ENCODE results near the gene GNAT2. TPM values are rescaled to one million over a fixed set of nuclear protein-coding genes. Genes with fewer than 3 reads are reported as not detected.
"Not testable (repeated sequence)": the region's sequence is repeated elsewhere in the genome, so short reads cannot be mapped to it uniquely, and the experiment has no call there.

The GNAT2 gene
- total RNA-seq (not detected in 2 replicates), polyA plus RNA-seq (0.22 TPM in 1 of 2 replicates, not detected in the other)

DNA sequence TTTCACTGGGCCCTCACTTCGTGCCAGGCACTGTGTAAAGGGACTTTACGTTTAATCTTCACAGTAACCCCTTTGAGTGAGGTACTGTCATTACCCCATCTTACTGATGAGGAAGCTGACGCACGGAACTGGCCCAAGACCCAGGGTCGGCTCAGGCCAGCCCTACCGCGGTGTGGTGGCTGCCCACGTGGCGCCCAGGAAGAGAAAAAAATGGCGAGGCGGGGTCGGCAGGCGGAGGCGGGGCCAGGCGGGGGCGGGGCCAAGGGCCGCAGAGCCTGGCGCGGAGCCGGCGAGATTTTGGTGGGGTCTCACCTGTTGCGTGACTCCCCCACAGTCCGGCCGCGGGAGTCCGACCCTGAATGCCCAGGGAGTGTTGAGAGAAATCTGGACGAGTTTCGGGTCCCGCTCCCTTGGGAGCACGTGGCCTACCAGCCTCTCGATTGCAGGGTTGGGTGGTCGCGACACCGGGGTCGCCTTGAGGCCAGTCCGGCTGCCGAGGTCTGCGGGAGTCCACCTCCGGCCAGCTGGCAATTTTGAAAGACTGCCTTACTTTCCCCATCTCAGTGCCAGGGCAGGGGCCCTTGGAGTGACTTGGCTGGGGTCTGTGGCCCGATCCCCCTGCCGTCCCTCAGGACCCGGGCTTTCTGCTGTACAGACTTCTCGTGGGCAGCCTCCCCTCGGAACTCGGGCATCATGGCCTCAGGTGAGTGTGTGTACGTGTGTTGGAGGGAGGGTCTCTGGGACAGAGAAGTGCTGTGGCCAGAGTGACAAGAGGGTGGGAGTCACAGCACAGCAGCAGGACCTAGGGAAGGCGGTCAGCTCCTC, at the start of gene GNAT2, which contains the start of gene AMPD2:
Gene GNAT2 (minus strand): TSS at position 41 of the 825 bp plus-strand sequence. CDS start 6,746 bp downstream, outside the sequence.
Gene AMPD2 (plus strand): TSS at position 262 of the 825 bp plus-strand sequence. CDS start 1,339 bp downstream, outside the sequence.
- H3K9me3 ChIP-seq (ENCODE audit: low read depth): no peaks in the 10 kb centered on the region

DNA sequence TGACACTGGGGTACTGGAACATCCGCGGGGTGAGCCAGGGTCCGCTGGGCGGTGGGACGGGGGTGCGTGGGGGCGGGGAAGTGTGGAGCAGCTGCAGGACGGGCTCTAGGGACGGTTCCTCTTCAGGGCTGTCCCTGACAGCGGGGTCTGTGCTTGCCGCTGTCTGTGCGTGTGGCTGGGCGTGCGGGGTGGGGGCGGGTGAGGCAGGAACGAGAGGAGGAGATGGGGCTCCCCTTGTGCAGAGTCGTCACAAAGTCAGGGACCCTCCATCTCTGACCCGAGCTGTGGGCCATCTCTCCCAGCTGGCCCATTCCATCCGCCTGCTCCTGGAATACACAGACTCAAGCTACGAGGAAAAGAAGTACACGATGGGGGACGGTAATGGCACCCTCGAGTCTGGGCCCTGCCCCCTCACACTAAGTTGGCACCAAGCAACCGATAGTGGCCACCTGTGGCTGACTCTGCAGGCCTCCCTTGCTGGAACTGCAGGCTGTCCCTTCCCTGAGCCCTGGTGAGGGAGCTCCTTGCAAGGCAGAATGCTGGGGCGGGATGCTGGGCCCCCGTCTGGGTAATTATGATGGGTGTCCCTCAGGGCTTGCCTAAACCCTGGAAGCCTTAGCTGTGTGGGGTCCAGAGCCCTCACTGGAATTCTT, 48.8 kb upstream of the GNAT2 start:
- H3K27ac ChIP-seq: no peak overlapping the region
- TF ChIP-seq, protein P1, sequence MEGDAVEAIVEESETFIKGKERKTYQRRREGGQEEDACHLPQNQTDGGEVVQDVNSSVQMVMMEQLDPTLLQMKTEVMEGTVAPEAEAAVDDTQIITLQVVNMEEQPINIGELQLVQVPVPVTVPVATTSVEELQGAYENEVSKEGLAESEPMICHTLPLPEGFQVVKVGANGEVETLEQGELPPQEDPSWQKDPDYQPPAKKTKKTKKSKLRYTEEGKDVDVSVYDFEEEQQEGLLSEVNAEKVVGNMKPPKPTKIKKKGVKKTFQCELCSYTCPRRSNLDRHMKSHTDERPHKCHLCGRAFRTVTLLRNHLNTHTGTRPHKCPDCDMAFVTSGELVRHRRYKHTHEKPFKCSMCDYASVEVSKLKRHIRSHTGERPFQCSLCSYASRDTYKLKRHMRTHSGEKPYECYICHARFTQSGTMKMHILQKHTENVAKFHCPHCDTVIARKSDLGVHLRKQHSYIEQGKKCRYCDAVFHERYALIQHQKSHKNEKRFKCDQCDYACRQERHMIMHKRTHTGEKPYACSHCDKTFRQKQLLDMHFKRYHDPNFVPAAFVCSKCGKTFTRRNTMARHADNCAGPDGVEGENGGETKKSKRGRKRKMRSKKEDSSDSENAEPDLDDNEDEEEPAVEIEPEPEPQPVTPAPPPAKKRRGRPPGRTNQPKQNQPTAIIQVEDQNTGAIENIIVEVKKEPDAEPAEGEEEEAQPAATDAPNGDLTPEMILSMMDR (IDR thresholded peaks at IDR 0.05; ENCODE audit: low read depth, low read length): no peak
- no peaks in the 10 kb centered on the region for H3K4me1 ChIP-seq (ENCODE audit: low read depth)
- H3K27me3 ChIP-seq: no peaks in the 10 kb centered on the region
- DNase-seq (ENCODE audit: low read depth in 1 of 2, low spot score in 1 of 2): no peak
- H3K9me3 ChIP-seq (ENCODE audit: low read depth): no peaks in the 10 kb centered on the region
- no peaks in the 10 kb centered on the region for H3K36me3 ChIP-seq
- H3K4me3 ChIP-seq: peak overlapping the region; percentile 49

More for the DNA sequence above, at the start of gene GNAT2, which contains the start of gene AMPD2:
- Histone ChIP-seq H3K36me3 (no peaks in the 10 kb centered on the region), H3K27ac (peak within 1 kb of the TSS; percentile 66), H3K27me3 (no peaks in the 10 kb centered on the region), H3K4me3 (peak within 1 kb of the TSS; percentile 54), H3K4me1 (ENCODE audit: low read depth) (no peaks in the 10 kb centered on the region)
- TF ChIP-seq, protein P1 (IDR thresholded peaks at IDR 0.05; ENCODE audit: low read depth, low read length): no peak
- peak; percentile 78 to 93 for DNase-seq (ENCODE audit: low read depth in 1 of 2, low spot score in 1 of 2)

DNA sequence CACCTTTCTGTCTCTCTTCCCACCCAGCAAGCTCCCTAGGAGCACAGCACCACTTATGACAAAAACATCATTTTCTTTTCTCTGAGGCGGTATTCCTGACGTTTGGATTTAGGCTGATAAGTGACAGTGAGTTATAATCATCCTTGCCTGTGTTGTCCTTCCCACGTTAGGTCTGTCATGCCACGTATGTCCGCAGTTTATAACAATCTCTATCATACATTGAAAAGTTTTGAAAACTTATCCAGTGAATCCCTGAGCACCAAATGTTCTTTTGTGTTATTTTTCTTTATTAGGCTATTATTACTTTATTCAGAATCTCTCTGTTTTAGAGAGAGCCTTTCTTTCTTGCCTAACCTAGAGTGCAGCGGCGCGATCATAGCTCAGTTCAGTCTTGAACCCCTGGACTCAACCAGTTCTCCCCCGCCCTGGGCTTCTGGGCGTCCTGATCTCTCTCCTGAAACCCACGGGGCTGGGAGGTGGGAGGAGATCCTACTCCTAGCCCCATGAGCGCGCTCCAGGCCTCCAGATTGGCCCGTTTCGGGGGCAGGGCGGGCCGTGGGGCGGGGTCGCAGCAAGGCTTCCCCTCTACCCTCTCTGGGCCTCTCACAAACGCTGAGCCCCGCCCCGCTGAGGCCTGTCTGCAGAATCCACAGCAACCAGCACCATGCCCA, 48.2 kb upstream of the GNAT2 start, which contains the start of gene GSTM2:
Gene GSTM2 (plus strand): TSS at position 606 of the 671 bp plus-strand sequence. CDS start 59 bp downstream, at position 665.
- TF ChIP-seq, protein P1 (IDR thresholded peaks at IDR 0.05; ENCODE audit: low read depth, low read length): no peak
- H3K36me3 ChIP-seq: no peaks in the 10 kb centered on the region
- no peaks in the 10 kb centered on the region for H3K27me3 ChIP-seq
- no peak within 1 kb of the TSS for H3K27ac ChIP-seq
- no peaks in the 10 kb centered on the region for H3K4me1 ChIP-seq (ENCODE audit: low read depth)
- H3K9me3 ChIP-seq (ENCODE audit: low read depth): no peaks in the 10 kb centered on the region
- peak within 1 kb of the TSS; percentile 49 for H3K4me3 ChIP-seq
- DNase-seq (ENCODE audit: low read depth in 1 of 2, low spot score in 1 of 2): peak; percentile 93 to 95

GRCh38 chr1:109664671-109665070, 45.3 kb upstream of the GNAT2 start:
- Histone ChIP-seq H3K9me3 (ENCODE audit: low read depth) (no peaks in the 10 kb centered on the region), H3K4me3 (no peak overlapping the region), H3K4me1 (ENCODE audit: low read depth) (no peaks in the 10 kb centered on the region), H3K27ac (no peak overlapping the region), H3K27me3 (no peaks in the 10 kb centered on the region), H3K36me3 (peaks cover 5% of the 10 kb centered on the region)
- DNase-seq (ENCODE audit: low read depth in 1 of 2, low spot score in 1 of 2): no peak
- TF ChIP-seq, protein P1 (IDR thresholded peaks at IDR 0.05; ENCODE audit: low read depth, low read length): no peak

- H3K27ac ChIP-seq: no peak overlapping the region
- TF ChIP-seq, protein P1 (IDR thresholded peaks at IDR 0.05; ENCODE audit: low read depth, low read length): no peak
- peaks cover 5% of the 10 kb centered on the region for H3K36me3 ChIP-seq
- DNase-seq (ENCODE audit: low read depth in 1 of 2, low spot score in 1 of 2): no peak
- no peaks in the 10 kb centered on the region for H3K27me3 ChIP-seq
- H3K4me3 ChIP-seq: no peak overlapping the region
- no peaks in the 10 kb centered on the region for H3K9me3 ChIP-seq (ENCODE audit: low read depth)
- H3K4me1 ChIP-seq (ENCODE audit: low read depth): no peaks in the 10 kb centered on the region
These were observed 42.0 kb upstream of the GNAT2 start for GRCh38 chr1:109661391-109661790.

- H3K36me3 ChIP-seq; H3K4me3 ChIP-seq; H3K27ac ChIP-seq; H3K27me3 ChIP-seq; H3K9me3 ChIP-seq (ENCODE audit: low read depth); DNase-seq (ENCODE audit: low read depth in 1 of 2, low spot score in 1 of 2); H3K4me1 ChIP-seq (ENCODE audit: low read depth): not testable (repeated sequence)
These were observed 41.2 kb upstream of the GNAT2 start for GRCh38 chr1:109660691-109661026.

Data from cardiac muscle cell (in vitro differentiated cells and primary cell).